Measurements from ENCODE around the gene DERA. TPM values are rescaled to one million over a fixed set of nuclear protein-coding genes. Genes with fewer than 3 reads are reported as not detected.
"Not testable (repeated sequence)": the region's sequence is repeated elsewhere in the genome, so short reads cannot be mapped to it uniquely, and the experiment has no call there.

Gene DERA
- total RNA-seq, 1 experiment from 2014 or later = 22.6 TPM

DNA sequence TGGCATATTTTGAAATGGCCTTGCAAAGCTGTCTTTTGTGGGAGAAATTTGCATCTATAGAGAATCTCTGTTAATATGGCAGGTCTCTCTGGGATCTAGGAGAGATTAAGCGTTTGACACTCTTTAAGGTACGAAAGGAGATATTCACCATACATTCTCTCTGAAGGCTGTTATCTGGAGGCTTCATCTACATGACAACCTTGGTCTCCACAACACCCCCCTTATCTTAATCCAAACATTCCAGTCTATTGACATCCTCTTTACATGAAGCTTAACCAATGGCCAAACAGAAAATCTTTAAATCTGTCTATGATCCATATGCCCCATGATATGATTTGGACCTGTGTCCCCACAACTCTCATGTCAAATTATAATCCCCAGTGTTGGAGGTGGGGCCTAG lies 137.4 kb downstream of the DERA start:
- BruUV-seq (replicated peaks) = no TSS peak
- ATAC-seq (no peak), DNase-seq (ENCODE audit: low read depth, low spot score) (no peak)
- TF ChIP-seq, protein P1, sequence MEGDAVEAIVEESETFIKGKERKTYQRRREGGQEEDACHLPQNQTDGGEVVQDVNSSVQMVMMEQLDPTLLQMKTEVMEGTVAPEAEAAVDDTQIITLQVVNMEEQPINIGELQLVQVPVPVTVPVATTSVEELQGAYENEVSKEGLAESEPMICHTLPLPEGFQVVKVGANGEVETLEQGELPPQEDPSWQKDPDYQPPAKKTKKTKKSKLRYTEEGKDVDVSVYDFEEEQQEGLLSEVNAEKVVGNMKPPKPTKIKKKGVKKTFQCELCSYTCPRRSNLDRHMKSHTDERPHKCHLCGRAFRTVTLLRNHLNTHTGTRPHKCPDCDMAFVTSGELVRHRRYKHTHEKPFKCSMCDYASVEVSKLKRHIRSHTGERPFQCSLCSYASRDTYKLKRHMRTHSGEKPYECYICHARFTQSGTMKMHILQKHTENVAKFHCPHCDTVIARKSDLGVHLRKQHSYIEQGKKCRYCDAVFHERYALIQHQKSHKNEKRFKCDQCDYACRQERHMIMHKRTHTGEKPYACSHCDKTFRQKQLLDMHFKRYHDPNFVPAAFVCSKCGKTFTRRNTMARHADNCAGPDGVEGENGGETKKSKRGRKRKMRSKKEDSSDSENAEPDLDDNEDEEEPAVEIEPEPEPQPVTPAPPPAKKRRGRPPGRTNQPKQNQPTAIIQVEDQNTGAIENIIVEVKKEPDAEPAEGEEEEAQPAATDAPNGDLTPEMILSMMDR (IDR thresholded peaks at IDR 0.05) = no peak
- TF ChIP-seq SIN3A (IDR thresholded peaks at IDR 0.05; ENCODE audit: borderline replicate concordance, insufficient read depth, low read depth, low read length) = no peak
- Histone ChIP-seq H3K4me1 (ENCODE audit: control insufficient read depth, insufficient read depth, low read length) (no peaks in the 10 kb centered on the region), H3K27ac (ENCODE audit: low read length) (no peak overlapping the region), H3K9me3 (ENCODE audit: control insufficient read depth, insufficient read depth, low read depth, low read length) (no peaks in the 10 kb centered on the region), H3K4me3 (ENCODE audit: low read depth in 2 of 2, low read length in 2 of 2) (no peak overlapping the region), H3K27me3 (ENCODE audit: control insufficient read depth, insufficient read depth, low read length) (no peaks in the 10 kb centered on the region), H3K36me3 (ENCODE audit: control insufficient read depth, insufficient read depth, low read length) (no peaks in the 10 kb centered on the region)
- ChIA-PET POLR2A (no interaction called here), CTCF (no interaction called here)
- intact Hi-C loops (cut with micrococcal nuclease; ENCODE audit: unreplicated experiment) = no loop called here
- in situ Hi-C loops (cut with HindIII; ENCODE audit: low pct_unique_long_range_greater_than_20kb, low sequenced_read_pairs) = no loop called here

DNA sequence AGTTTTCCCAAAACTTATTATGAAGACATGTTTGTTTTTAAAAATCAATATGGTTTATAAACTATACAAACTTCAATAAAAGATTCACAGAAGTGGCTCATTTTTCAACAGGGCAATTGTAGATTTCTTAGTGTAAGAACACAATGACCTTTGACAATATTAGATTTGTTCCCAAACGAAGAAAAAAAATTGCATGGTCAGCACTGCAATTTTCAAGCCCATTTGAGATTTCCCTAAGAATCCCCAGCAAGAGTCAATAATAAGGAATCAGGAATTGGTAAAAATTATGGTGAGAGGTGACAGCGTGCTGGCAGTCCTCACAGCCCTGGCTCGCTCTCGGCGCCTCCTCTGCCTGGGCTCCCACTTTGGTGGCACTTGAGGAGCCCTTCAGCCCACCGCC lies 145.8 kb downstream of the DERA start:
- no peak for DNase-seq (ENCODE audit: low read depth, low spot score)
- no peaks in the 10 kb centered on the region for H3K4me1 ChIP-seq (ENCODE audit: control insufficient read depth, insufficient read depth, low read length)

DNA sequence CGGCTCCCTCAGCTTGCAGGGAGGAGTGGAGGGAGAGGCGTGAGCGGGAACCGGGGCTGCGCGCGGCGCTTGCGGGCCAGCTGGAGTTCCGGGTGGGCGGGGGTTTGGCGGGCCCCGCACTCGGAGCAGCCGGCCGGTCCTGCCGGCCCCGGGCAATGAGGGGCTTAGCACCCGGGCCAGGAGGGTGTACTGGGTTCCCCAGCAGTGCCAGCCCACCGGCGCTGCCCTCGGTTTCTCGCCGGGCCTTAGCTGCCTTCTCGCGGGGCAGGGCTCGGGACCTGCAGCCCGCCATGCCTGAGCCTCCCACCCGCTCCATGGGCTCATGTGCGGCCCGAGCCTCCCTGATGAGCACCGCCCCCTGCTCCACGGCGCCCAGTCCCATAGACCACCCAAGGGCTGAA lies 146.2 kb downstream of the DERA start:
- H3K27ac ChIP-seq (ENCODE audit: low read length); ATAC-seq; H3K36me3 ChIP-seq (ENCODE audit: control insufficient read depth, insufficient read depth, low read length); POLR2A ChIA-PET; H3K9me3 ChIP-seq (ENCODE audit: control insufficient read depth, insufficient read depth, low read depth, low read length); intact Hi-C loops (cut with micrococcal nuclease; ENCODE audit: unreplicated experiment); CTCF ChIA-PET; DNase-seq (ENCODE audit: low read depth, low spot score); H3K4me1 ChIP-seq (ENCODE audit: control insufficient read depth, insufficient read depth, low read length); H3K4me3 ChIP-seq (ENCODE audit: low read depth in 2 of 2, low read length in 2 of 2); BruUV-seq (replicated peaks); in situ Hi-C loops (cut with HindIII; ENCODE audit: low pct_unique_long_range_greater_than_20kb, low sequenced_read_pairs); H3K27me3 ChIP-seq (ENCODE audit: control insufficient read depth, insufficient read depth, low read length): not testable (repeated sequence)

More for the DNA sequence above, 145.8 kb downstream of the DERA start:
- no TSS peak for BruUV-seq (replicated peaks)
- no peaks in the 10 kb centered on the region for H3K9me3 ChIP-seq (ENCODE audit: control insufficient read depth, insufficient read depth, low read depth, low read length)
- no peak for ATAC-seq
- CTCF ChIA-PET = no interaction called here
- H3K27ac ChIP-seq (ENCODE audit: low read length) = no peak overlapping the region
- POLR2A ChIA-PET = no interaction called here
- H3K36me3 ChIP-seq (ENCODE audit: control insufficient read depth, insufficient read depth, low read length) = no peaks in the 10 kb centered on the region
- in situ Hi-C loops (cut with HindIII; ENCODE audit: low pct_unique_long_range_greater_than_20kb, low sequenced_read_pairs) = no loop called here
- H3K27me3 ChIP-seq (ENCODE audit: control insufficient read depth, insufficient read depth, low read length) = no peaks in the 10 kb centered on the region
- TF ChIP-seq TCF7L2 (IDR thresholded peaks at IDR 0.05; ENCODE audit: low read depth, low read length) (no peak), POLR2AphosphoS5 (IDR thresholded peaks at IDR 0.05; ENCODE audit: low read depth, low read length) (no peak), SIN3A (IDR thresholded peaks at IDR 0.05; ENCODE audit: borderline replicate concordance, insufficient read depth, low read depth, low read length) (no peak)
- TF ChIP-seq, protein P1 (IDR thresholded peaks at IDR 0.05) = no peak
- TF ChIP-seq, protein P2, sequence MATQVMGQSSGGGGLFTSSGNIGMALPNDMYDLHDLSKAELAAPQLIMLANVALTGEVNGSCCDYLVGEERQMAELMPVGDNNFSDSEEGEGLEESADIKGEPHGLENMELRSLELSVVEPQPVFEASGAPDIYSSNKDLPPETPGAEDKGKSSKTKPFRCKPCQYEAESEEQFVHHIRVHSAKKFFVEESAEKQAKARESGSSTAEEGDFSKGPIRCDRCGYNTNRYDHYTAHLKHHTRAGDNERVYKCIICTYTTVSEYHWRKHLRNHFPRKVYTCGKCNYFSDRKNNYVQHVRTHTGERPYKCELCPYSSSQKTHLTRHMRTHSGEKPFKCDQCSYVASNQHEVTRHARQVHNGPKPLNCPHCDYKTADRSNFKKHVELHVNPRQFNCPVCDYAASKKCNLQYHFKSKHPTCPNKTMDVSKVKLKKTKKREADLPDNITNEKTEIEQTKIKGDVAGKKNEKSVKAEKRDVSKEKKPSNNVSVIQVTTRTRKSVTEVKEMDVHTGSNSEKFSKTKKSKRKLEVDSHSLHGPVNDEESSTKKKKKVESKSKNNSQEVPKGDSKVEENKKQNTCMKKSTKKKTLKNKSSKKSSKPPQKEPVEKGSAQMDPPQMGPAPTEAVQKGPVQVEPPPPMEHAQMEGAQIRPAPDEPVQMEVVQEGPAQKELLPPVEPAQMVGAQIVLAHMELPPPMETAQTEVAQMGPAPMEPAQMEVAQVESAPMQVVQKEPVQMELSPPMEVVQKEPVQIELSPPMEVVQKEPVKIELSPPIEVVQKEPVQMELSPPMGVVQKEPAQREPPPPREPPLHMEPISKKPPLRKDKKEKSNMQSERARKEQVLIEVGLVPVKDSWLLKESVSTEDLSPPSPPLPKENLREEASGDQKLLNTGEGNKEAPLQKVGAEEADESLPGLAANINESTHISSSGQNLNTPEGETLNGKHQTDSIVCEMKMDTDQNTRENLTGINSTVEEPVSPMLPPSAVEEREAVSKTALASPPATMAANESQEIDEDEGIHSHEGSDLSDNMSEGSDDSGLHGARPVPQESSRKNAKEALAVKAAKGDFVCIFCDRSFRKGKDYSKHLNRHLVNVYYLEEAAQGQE (IDR thresholded peaks at IDR 0.05; ENCODE audit: insufficient read depth in 1 of 2, low read depth in 2 of 2, low read length in 1 of 2) = no peak
- no peak overlapping the region for H3K4me3 ChIP-seq (ENCODE audit: low read depth in 2 of 2, low read length in 2 of 2)
- intact Hi-C loops (cut with micrococcal nuclease; ENCODE audit: unreplicated experiment) = no loop called here

Measured in Panc1 (cell line).